HEK293T (cell line): ENCODE data around the gene ADGRD1.

ENCODE experiments used
- ARNT ChIP-seq: fragments of 450-650 bp; IDR thresholded peaks from 2 replicates; pipeline ENCODE4 v1.6.1; 2017; ENCODE audit warnings: mild to moderate bottlenecking
- CTBP1 ChIP-seq: fragments of 450-650 bp; IDR thresholded peaks from 2 replicates; pipeline ENCODE4 v1.6.1; 2016; ENCODE audit warnings: borderline replicate concordance
- FOXA1 ChIP-seq: fragments of 450-650 bp; IDR thresholded peaks from 2 replicates; pipeline ENCODE4 v1.6.1; 2016; ENCODE audit warnings: mild to moderate bottlenecking
- FOXM1 ChIP-seq: fragments of 450-650 bp; IDR thresholded peaks from 2 replicates; pipeline ENCODE4 v1.6.1; 2017; ENCODE audit warnings: mild to moderate bottlenecking, borderline replicate concordance
- L3MBTL2 ChIP-seq: fragments of 450-650 bp; conservative IDR thresholded peaks from 2 replicates; pipeline ENCODE4 v1.6.1; 2016; ENCODE audit warnings: mild to moderate bottlenecking
- LEF1 ChIP-seq: fragments of 450-650 bp; IDR thresholded peaks from 2 replicates; pipeline ENCODE4 v1.6.1; 2017; ENCODE audit warnings: mild to moderate bottlenecking, borderline replicate concordance
- NFRKB ChIP-seq: fragments of 450-650 bp; IDR thresholded peaks from 2 replicates; pipeline ENCODE4 v1.6.1; 2016; ENCODE audit warnings: mild to moderate bottlenecking, moderate library complexity
- PKNOX1 ChIP-seq: fragments of 450-650 bp; IDR thresholded peaks from 2 replicates; pipeline ENCODE4 v1.6.1; 2016
- SP1 ChIP-seq: fragments of 450-650 bp; IDR thresholded peaks from 2 replicates; pipeline ENCODE4 v1.6.1; 2017
- TARDBP ChIP-seq: fragments of 450-650 bp; IDR thresholded peaks from 2 replicates; pipeline ENCODE4 v1.6.1; 2016
- ZNF384 ChIP-seq: fragments of 450-650 bp; IDR thresholded peaks from 2 replicates; pipeline ENCODE4 v1.6.1; 2016

GRCh38 chr12:131120831-131121271, 167.1 kb downstream of the ADGRD1 start:
- no peak for TF ChIP-seq ARNT
- TF ChIP-seq NFRKB, result no peak
- no peak for TF ChIP-seq ZNF384
- TF ChIP-seq FOXA1, result no peak
- TF ChIP-seq PKNOX1, result no peak
- TF ChIP-seq L3MBTL2, result no peak
- TF ChIP-seq TARDBP, result no peak
- TF ChIP-seq LEF1, result no peak
- TF ChIP-seq CTBP1, result no peak
- TF ChIP-seq SP1, result no peak
- TF ChIP-seq FOXM1, result no peak
